OCI-LY7 (cell line): ENCODE data around the gene CAPZA2.

ENCODE experiments used
- CTCF ChIP-seq: fragments of 200-600 bp; sonication (generic); conservative IDR thresholded peaks from 2 replicates; pipeline ENCODE4 v1.5.1; 2014; ENCODE audit warnings: mild to moderate bottlenecking, antibody characterized with exemption, low read length, moderate library complexity, mixed read lengths
- EZH2phosphoT487 ChIP-seq: fragments of 200-600 bp; sonication (generic); IDR thresholded peaks from 2 replicates; pipeline ENCODE4 v1.6.1; 2018; ENCODE audit warnings: low read depth, borderline replicate concordance, mild to moderate bottlenecking, mixed run types, antibody characterized with exemption, low read length, moderate library complexity, mixed read lengths

GRCh38 chr7:116884691-116885090 lies 22.3 kb downstream of the CAPZA2 start:
- TF ChIP-seq CTCF, result no peak
- no peak for TF ChIP-seq EZH2phosphoT487
